Measurements from ENCODE around the gene HOXA13.

HOXA13 gene

GRCh38 chr7:27175626-27176523 lies 24.0 kb downstream of the HOXA13 start:
- no peak for TF ChIP-seq CTCF (IDR thresholded peaks at IDR 0.05; ENCODE audit: insufficient read depth, missing control alignments)
- DNase-seq (ENCODE audit: insufficient read length, low spot score) = no peak
- no peak for FAIRE-seq

GRCh38 chr7:27174874-27175625 lies 24.8 kb downstream of the HOXA13 start:
- FAIRE-seq = no peak
- TF ChIP-seq CTCF (IDR thresholded peaks at IDR 0.05; ENCODE audit: insufficient read depth, missing control alignments) = no peak
- no peak for DNase-seq (ENCODE audit: insufficient read length, low spot score)

- TF ChIP-seq CTCF (IDR thresholded peaks at IDR 0.05; ENCODE audit: insufficient read depth, missing control alignments) = no peak
- DNase-seq (ENCODE audit: insufficient read length, low spot score) (no peak), FAIRE-seq (no peak)
Observed at GRCh38 chr7:27173956-27174873, 25.7 kb downstream of the HOXA13 start, which contains the start of gene HOXA10. HOXA10 (minus strand) TSS chr7:27174320; CDS start chr7:27174306, 14 bp downstream.

DNA sequence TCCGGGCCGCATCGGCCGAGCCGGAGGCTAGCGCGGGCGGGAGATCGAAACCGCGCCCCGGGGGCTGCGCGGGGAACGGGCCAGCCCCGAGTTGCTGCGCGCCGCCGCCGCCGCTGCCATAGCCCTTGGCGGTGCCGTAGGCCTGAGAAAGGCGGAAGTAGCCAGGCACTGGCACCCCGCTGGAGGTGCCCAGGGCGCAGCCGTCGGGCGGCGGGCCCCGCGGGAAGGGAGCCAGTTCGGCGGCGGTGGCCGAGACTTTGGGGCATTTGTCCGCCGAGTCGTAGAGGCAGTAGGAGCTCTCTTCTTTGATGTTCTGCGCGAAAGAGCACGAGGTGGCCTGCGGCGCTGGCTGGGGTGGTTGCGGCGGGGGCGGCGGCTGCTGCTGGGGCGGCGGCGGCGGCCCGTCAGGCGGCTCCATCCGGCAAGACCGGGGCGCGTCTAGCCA lies 26.4 kb downstream of the HOXA13 start:
- TF ChIP-seq CTCF (IDR thresholded peaks at IDR 0.05; ENCODE audit: insufficient read depth, missing control alignments) = no peak
- DNase-seq (ENCODE audit: insufficient read length, low spot score) (no peak), FAIRE-seq (no peak)

DNA sequence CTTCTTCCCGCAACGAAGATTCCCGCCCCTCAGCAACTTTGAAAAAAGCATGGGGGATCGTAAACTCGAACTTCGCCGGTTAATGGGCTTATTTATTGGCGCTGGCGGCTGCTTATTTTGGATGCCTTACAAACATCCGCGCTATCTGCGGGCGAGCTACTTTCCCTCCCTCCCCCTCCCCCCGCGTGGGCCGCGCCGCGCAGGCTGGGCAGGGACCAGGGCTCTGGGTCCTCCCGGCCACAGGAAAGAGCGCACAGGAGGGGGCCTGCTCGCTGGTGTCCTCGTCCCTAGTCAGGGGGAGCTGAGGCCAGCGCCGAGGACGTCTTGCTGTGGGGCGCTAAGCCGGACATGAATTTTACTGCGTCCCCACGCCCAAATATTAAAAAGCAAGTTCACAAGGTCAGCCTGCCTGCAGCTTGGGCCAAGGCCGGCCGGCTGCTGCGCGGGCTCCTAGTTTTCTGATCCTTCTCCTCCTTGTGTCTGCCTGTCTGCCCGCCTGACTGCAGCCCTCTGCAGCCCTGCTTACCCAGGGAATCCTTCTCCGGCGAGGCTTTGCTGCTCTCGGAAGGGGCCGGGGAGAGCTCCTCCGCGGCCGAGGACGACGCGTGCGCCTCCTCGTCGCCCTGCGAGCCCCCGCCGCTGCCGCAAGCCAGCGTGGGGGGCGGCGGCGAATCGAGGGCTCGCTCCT lies 26.9 kb downstream of the HOXA13 start:
- no peak for FAIRE-seq

More for the DNA sequence above, 26.9 kb downstream of the HOXA13 start:
- TF ChIP-seq CTCF (IDR thresholded peaks at IDR 0.05; ENCODE audit: insufficient read depth, missing control alignments) = no peak
- DNase-seq (ENCODE audit: insufficient read length, low spot score) = no peak

Measured in D721Med (cell line).